Activated T-helper 1 cell treated with anti-CD3 and anti-CD28 coated beads, Interleukin-2, amount 50 U/mL, for 16 hours (primary cell): ENCODE data around the gene PRPF31.
A peak's percentile ranks its signal among the peaks of the same experiment; 100 is the strongest.

Experiments
- DNase-seq, 2 donors: peaks; one replicate each; pipeline ENCODE4 v3.0.0-alpha.2; 2020; ENCODE audit warnings: low read depth in 1 of 2, low spot score in 1 of 2

Gene PRPF31

DNA sequence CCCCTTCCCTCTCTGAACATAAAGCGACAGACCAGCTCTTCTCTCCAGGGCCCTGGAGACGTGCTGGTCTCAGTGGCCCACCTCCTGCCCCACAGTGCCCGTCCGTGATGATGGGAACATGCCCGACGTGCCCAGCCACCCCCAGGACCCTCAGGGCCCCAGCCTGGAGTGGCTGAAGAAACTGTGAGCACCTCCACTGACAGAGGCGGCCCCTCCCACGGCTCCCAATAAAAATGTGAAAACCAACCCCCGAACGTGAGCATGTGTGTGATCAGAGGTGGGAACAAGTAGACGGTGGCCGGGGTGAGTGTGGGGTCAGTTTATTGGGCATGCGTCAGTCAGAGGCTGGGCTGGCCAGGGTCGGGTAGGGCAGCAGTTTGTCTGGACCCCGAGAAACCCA, 8.8 kb upstream of the PRPF31 start:
- no peak for DNase-seq

DNA sequence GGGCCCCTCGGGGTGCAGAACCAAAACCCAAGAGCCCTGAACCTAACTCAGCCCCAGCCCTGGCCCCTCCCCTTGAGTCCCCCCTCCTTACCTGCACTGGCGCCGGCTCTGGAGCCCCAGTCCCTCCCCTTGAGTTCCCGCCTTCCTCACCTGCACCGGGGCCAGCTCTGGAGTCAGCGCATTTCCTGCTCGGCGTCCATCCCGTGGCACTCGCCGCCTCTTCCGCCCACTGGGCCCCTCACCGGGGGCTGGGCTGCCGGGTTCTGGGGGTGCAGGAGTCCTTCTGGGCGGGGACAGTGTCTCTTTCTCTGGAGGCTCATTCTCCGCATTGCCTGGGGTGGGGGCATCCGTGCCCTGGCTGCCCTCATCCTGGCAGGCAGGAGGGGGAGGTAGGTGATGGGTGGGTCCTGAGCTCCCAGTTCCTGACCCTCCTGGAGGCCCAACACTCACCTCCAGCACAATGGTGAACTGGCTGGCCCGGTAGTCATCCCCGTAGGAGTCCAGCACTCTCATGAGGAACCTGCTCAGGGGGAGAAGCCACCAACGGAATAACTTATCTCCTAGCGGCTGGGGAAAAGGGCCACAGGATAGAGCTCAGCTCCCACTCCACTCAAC, 7.6 kb upstream of the PRPF31 start:
- DNase-seq, result no peak

DNA sequence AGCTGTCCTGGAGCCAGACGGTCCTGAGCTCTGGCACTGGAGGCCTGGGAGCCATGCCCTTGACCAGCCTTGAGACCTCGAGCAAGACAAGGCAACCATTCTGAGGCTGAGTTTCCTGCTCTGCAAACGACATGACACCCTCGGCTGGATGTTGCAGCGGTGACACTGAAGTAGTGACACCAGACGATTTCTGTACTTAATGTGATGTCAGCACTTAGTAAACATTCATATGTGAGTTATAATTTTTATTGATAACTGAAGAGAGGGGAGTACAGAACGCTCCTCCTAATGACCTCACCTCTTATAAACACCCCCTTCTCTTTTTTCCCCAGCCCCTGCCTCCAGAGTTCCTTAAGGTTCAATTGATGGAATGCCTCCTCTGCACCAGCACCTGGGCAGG, 7.1 kb upstream of the PRPF31 start:
- DNase-seq, result no peak

DNA sequence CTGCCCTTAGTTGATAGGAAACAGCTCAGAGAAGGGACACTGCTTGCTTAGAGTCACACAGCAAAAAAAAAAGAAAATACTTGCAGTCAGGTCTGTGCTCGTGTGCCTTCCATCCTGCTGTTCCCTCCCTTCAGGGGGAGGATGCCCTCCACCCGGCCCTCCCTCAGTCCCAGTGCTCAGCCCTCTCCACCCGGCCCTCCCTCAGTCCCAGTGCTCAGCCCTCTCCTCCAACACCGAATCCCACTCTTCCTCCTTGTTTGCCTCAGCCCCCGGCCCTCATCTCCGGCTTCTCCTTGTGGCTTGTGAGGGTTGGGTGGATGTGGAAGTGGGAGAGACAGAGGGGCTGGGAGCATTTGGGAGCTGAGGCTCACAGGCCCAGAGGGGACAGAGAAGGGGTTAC, 5.9 kb upstream of the PRPF31 start:
- DNase-seq, result no peak

DNA sequence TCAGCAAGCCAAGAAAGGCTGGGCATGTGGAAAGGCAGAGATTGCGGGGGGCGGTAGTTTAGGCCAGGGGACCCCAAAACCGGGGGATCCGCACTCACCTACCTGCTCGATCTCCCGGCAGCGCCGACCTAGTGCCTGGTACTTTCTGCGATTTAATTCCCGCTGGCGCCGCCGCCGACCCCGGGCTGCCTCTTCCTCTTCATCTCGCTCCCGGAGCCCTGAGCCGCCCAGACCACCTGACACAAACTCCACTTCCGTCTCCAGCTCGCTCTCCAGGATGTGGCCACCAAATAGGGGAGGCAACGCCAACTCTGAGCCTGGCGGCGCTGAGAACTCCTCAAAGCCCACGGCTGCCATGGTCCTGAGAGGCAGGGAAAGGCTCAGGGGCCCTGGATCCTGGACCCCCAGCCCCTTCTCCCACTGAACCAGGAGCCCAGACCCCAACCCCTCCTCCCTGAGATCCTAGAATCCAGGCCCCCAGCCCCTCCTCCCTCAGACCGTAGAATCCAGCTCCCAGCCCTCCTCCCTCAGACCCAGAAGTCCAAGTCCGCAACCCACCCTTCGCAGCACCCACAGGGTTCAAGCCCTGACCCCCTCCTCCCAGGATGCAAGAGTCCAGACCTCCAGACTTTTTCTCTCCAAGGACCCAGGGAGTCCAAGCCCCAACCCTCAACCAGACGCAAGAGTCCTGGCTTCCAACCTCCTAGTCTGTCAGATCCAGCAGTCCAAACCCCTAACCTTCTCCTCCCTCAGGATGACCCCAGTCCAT, 1.0 kb upstream of the PRPF31 start:
- DNase-seq, result peak; percentile 19 to 23

DNA sequence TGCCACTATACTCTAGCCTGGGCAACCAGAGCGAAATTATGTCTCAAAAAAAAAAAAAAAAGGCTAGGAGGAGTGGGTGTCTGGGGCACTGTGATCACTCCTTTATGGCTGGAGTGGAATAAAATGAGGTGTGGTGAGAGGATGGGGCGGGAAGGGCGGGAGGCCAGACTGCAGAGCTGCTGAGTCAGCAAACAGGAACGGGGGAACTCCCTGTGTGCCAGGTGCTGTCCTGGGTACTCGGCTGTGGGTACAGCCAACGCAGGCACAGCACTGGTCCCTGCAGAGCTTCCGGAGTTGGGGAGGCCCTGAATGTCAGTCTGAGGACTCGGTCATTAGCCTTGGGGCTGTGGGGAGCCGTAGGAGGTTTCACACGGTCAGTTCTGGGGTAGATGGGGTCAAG, 5.7 kb downstream of the PRPF31 start:
- no peak for DNase-seq

DNA sequence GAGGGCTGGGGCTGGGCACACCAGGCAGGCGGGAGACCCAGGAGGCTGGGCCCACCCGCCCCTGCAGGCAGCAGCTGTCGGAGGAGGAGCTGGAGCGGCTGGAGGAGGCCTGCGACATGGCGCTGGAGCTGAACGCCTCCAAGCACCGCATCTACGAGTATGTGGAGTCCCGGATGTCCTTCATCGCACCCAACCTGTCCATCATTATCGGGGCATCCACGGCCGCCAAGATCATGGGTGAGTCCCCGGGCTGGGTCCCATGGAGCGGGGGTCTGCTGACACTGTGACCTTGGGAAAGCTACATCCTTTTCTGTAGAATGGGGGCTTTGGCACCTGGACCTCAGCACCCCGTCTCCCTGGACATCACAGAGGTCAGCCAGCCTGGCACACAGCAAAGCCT, 8.1 kb downstream of the PRPF31 start:
- no peak for DNase-seq

DNA sequence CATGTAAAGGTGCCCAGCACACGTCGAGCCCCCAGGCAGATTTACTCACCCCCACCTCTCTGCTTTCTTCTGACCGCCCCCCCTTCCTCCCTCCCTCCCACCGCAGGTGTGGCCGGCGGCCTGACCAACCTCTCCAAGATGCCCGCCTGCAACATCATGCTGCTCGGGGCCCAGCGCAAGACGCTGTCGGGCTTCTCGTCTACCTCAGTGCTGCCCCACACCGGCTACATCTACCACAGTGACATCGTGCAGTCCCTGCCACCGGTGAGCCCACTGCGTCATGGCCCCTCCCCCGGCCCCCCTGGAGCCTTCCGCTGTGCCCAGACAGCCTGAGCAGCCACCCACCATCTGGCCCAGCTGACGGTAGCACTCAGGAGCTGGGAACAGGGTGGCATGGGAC, 8.8 kb downstream of the PRPF31 start:
- DNase-seq, result no peak

DNA sequence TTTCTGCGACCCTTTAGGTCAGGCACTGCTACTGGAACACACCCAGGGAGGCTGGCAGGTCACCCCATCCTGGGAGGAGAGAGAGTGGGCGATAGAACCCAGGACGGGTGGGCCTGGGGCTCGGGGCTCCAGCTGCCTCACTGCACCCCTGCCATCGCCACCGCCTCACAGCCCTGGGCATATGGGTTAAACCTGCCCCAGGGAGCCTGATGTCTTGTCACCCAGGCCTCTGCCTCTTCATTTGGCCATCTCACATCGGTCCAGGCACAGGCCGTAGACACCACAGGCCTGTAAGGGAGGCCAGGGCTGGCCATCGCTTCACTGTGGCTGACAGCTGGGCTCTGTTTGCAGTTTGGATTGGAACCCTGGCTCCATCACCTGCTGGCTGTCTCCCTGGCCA, 10.2 kb downstream of the PRPF31 start:
- DNase-seq, result no peak

DNA sequence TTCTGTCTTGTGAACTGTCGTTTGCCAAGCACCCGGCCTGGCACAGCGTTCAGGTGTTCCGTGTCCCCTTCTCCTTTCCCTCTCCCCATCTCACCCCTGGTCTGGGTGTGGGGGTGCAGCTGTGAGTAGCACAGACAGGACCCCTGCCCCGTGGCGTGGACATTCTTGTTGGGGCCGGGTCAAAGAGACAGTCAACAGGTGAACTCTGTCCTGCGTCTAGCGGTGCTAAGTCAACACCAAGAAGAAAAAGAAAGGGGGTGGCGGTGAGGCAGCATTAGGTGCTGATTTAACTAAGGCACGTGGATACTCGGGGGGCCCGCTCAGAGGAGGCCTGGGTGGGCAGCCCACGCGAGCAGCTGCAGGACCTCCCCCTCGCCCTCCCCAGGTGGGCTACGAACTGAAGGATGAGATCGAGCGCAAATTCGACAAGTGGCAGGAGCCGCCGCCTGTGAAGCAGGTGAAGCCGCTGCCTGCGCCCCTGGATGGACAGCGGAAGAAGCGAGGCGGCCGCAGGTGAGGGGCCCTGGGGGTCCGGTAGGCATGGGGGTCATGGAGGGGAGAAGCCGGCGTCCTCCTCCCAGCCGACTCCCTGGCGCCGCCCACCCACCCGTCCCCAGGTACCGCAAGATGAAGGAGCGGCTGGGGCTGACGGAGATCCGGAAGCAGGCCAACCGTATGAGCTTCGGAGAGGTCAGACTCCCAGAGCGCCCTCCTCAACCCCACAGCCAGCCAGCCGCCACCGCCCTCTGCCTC, 12.3 kb downstream of the PRPF31 start:
- DNase-seq, result no peak

DNA sequence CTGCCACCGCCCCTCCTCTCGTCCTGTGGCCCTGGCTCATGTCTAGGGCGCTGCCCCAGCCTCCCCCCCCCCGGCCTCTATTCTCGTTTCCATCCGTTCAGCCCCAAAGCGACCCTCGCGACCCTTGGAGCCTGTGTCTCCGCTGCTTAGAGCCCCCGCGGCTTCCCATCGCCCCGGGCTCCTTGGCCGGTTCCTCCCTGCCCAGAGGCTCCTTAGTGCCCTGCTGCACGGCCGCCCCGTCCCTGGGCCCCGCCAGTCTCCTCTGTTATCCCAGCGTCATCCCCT, 12.8 kb downstream of the PRPF31 start:
- no peak for DNase-seq

DNA sequence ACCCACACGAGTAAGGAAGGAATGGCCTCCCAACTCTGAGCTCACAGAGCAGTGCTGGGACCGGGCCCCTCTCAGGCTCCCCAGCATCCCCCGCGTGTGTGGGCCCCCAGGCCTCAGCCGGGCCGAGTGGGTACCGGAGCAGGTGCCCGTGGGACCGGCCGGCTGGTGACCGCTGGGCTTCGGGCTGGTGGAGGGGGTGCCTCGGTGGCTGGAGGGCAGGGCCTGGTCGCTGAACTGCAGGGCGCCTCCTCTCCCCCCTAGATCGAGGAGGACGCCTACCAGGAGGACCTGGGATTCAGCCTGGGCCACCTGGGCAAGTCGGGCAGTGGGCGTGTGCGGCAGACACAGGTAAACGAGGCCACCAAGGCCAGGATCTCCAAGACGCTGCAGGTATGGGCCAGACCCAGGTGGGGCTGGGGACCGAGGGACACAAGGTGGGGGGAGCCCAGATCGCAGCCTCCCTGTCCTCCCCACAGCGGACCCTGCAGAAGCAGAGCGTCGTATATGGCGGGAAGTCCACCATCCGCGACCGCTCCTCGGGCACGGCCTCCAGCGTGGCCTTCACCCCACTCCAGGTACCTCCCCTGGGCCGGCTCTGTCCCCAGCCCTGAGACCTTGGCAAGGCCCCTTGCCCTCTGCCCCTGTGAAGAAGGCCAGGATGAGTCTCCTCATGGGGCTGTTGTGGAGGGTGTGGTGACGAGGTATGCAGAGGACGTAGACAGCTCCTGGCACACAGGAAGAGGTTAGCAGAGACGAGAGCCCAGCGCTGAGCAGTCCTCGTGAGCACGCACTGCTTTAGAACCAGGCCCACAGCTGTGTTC, 13.5 kb downstream of the PRPF31 start:
- no peak for DNase-seq

DNA sequence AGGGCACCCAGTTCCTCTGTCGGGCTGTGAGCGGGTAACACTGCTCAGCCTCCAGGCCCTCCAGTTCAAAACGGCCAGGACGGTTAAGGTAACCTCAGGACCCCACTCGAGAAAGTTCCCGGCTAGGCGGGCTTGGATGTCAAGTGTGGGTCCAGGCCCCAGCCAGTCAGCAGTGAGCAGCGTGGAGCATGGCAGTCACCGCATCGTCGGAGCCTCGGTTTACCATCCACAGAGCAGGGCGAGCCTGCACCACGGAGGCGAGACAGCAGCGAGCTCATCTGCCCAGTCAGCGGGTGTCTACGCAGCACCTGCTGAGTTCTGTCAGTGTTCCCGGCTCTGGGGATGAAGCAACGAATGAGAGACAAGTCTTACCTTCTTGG, 14.1 kb downstream of the PRPF31 start:
- DNase-seq, result no peak

DNA sequence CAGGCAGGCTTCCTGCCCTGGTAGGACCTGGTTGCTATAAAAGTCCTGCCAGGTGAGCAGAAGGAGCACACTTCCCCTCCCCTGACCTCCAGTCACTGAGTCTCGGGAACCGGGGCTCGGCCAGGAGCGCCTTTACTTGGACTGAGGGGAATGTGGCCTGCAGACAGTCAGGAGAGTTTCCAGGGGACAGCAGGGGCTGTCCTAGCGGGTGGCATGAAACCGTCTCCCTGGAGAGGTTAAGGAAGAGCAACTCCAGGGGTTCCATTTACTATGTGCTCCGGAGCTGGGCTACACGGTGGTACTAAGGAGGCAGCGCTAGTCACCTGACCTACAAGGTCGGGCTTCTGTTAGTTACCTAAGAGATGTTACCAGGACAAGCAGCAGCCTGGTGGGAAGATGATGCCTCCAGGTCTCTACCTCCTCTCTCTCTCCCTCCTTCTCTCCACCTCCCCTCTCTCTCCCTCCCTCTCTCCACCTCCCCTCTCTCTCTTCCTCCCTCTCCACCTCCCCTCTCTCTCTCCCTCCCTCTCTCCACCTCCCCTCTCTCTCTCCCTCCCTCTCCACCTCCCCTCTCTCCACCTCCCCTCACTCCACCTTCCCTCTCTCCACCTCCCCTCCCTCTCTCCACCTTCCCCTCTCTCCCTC, 17.9 kb downstream of the PRPF31 start:
- no peak for DNase-seq

DNA sequence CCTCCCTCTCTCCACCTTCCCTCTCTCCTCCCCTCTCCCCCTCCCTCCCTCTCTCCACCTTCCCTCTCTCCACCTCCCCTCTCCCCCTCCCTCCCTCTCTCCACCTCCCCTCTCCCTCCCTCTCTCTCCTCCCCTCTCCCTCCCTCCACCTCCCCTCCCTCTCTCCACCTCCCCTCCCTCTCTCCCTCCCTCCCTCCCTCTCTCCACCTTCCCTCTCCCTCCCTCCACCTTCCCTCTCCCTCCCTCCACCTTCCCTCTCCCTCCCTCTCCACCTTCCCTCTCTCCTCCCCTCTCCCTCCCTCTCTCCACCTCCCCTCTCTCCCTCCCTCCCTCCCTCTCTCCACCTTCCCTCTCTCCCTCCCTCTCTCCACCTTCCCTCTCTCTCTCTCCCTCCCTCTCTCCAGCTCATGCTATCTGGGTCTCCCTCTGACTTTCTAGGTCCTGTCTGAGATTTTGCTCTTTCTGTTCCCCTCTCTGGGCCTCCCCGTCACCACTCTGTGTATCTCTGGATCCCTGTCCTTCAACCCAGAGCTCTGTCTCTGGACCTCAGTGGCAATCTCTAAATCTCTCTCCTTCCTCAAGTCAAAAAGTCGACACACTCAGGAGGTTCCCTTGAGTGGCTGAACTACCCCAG, 18.5 kb downstream of the PRPF31 start:
- no peak for DNase-seq

DNA sequence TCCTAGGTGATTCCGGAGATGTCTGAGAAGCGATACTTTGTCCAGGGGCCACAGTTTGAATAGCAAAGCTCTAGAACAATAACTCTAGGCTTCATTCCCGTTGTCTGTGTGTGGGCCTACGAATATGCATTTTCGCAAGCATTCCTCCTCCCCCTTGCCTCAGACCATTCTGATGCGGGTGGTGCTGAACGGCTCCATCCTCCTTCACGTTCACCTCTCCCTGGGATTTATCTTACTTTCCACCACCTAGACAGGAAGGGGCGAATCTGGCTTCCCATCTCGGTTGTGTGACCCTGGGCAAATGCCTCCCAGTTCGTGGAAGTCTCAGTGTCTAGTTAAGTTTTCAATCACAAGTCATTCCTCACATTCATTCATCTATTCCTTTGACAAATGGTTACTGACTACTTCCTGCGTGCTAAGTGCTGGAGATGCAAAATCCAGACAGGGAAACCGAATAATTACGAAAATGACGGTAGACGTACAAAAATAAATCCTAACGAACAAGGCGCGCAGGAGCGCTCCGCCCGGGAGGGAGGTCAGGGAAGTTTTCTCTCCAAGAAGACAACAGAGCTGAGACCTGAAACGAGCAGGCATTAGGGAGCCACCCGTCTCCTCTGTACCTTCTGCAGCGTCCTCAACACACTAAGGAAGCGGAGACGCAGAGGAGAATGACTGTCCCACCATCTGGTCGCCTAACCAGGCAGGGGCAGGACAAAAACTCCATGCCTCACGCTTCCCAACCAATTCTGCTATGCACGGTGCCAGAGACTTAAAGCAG, 20.7 kb downstream of the PRPF31 start:
- DNase-seq, result no peak

DNA sequence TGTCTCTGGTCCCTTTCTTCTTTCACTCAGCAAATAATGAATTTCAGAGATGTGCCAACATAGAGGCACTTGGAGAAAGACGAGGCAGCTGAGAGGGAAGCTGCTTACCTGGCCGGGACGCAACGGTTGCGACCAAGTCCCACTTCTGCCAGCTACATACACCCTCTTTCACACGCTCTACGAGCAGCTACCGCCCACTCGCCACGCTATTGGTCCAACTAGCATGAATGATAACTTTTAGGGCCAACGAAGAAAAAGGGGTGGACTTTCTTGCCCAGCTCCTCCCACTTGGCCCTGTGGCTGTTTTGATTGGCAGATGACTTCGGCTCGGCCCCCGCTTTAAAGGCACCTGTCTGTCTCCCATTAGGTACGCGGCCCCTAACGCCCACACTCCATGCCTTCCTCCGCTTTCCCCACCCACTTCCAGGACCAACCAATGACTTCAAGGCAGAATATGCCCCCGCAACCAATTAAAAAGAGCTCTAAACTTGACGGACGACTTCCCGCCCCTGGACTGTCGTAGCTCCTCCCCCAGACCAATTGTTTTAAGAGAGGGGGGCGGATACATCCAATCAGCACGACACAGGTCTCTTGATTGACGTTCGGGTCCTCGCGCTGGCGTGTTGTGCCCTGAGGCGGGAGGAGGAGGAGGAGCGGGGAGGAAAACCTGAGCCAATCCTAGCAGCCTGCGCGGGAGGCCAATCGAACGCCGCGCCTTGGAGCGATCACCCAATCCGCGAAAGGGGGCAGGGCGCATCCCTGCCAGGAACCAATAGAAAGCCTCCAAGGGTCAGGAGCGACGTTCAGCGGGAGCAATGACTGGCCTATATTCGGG, 21.5 kb downstream of the PRPF31 start:
- peak; percentile 96 to 99 for DNase-seq

DNA sequence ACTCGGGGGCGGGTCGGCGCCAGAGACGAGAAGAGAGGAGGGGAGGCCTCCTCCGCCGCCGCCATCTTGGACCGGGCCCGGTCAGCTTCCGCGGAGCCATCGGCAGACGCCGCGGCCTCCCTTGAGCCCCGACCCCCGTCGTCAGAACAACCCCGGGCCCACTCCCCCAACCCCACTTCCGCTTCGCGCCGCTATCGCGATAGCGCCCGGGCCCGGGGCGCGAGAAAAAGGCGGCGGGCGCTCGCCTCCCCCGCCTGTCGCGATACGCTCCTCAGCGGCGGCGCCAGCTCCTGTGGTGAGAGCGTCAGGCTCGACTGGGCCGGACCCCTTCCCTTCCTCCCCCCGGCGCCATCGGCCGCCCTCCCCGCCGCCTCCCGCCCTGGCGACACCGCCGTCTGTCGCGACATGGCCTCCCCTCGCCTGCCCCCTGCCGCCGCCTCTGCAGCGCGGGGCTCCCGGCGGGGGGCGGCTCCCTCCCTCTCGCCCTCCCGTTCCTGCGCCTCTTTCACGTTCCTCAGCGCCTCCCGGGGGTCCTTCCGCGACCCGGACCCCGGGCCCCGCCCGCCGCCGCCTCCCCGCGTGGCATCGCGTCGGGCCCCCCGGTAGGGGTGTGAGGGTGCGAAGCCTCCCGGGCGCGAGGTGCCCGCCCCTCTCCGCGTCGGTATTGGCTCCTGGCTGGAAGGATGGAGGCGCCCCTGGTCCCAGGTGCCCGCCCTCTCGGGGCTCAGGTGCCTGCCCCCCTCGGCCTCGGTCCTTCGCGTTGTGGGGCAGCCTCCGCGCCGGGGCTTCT, 22.3 kb downstream of the PRPF31 start, which contains the start of gene CNOT3:
Gene CNOT3, plus strand, starts transcription at position 64 of the 790 bp plus-strand sequence. CDS start 5,217 bp downstream, outside the sequence.
- DNase-seq, result peak in 1 of 2 donors; percentile 33
